SK-N-SH (cell line): Measurements from ENCODE around the gene MVB12B. TPM values are rescaled to one million over a fixed set of nuclear protein-coding genes. Genes with fewer than 3 reads are reported as not detected.

Experiments
- CTCF ChIA-PET: fragments of 300-600, 350-600 bp; formaldehyde crosslinking; extraction: SDS; loops from one replicate; lab custom pipeline; 2021; lab: Yijun Ruan, JAX
- POLR2A ChIA-PET: fragments of 350-600 bp; sonication (Branson Sonifier 250); formaldehyde crosslinking; extraction: SDS; loops from one replicate; lab custom pipeline; 2020; ENCODE audit warnings: antibody characterized with exemption, inconsistent platforms; lab: Yijun Ruan, JAX
- DNase-seq: peaks from one replicate; pipeline ENCODE4 v3.0.0; 2012
- H2AFZ ChIP-seq: fragments of 200-600 bp; sonication (generic); 2 replicates; pipeline ENCODE4 v1.8.1; 2016; ENCODE audit warnings: antibody characterized with exemption, mild to moderate bottlenecking, low read depth
- H3F3A ChIP-seq: fragments of 200-600 bp; sonication (generic); replicated peaks from 2 replicates; pipeline ENCODE3; 2016; ENCODE audit warnings: antibody characterized with exemption, mild to moderate bottlenecking; ENCODE audit not compliant: insufficient read depth
- H3K27ac ChIP-seq, 2 experiments: fragments of 200-500 bp in 1 of 2; fragments of 200-600 bp in 1 of 2; sonication (Bioruptor generic) in 1 of 2; sonication (generic), shearing (Covaris generic) in 1 of 2; 2 replicates each; pipeline versions ENCODE4 v1.5.1 to v1.6.1; 2014 to 2016; ENCODE audit warnings: low read depth in 2 of 2, inconsistent platforms in 1 of 2, low read length in 1 of 2, mild to moderate bottlenecking in 1 of 2, mixed read lengths in 1 of 2
- H3K27me3 ChIP-seq: fragments of 200-600 bp; sonication (generic), shearing (Covaris generic); 2 replicates; pipeline ENCODE4 v1.6.1; 2016; ENCODE audit warnings: mixed run types; ENCODE audit not compliant: insufficient read depth
- H3K36me3 ChIP-seq, 2 experiments: fragments of 200-500 bp in 1 of 2; fragments of 200-600 bp in 1 of 2; sonication (Bioruptor generic) in 1 of 2; sonication (generic) in 1 of 2; replicated peaks in 1 of 2; 2 replicates each; pipeline versions ENCODE3 to v1.5.1; 2014 to 2016; ENCODE audit warnings: low read length in 1 of 2, mild to moderate bottlenecking in 1 of 2; ENCODE audit not compliant: insufficient read depth in 2 of 2, control insufficient read depth in 1 of 2
- H3K4me1 ChIP-seq, 2 experiments: fragments of 200-500 bp in 1 of 2; fragments of 200-600 bp in 1 of 2; sonication (Bioruptor generic) in 1 of 2; sonication (generic), shearing (Covaris generic) in 1 of 2; 2 replicates each; pipeline versions ENCODE4 v1.5.1 to v1.6.1; 2014 to 2016; ENCODE audit warnings: low read depth in 1 of 2, low read length in 1 of 2, mixed run types in 1 of 2; ENCODE audit not compliant: insufficient read depth in 2 of 2, control insufficient read depth in 1 of 2
- H3K4me2 ChIP-seq: fragments of 200-600 bp; sonication (generic), shearing (Covaris generic); 2 replicates; pipeline ENCODE4 v1.6.1; 2017; ENCODE audit warnings: mixed run types
- H3K4me3 ChIP-seq, 2 experiments: fragments of 200-500 bp in 1 of 2; fragments of 200-600 bp in 1 of 2; sonication (Bioruptor generic) in 1 of 2; sonication (generic), shearing (Covaris generic) in 1 of 2; 2 replicates each; pipeline versions ENCODE4 v1.5.1 to v1.8.1; 2014 to 2016; ENCODE audit warnings: low read depth in 2 of 2, inconsistent platforms in 1 of 2, low read length in 1 of 2, mild to moderate bottlenecking in 1 of 2, mixed read lengths in 1 of 2, moderate library complexity in 1 of 2
- H3K79me2 ChIP-seq: fragments of 200-600 bp; sonication (generic); 2 replicates; pipeline ENCODE4 v1.8.1; 2017; ENCODE audit warnings: mild to moderate bottlenecking; ENCODE audit not compliant: insufficient read depth
- H3K9ac ChIP-seq: fragments of 200-600 bp; sonication (generic); 2 replicates; pipeline ENCODE4 v1.6.1; 2017; ENCODE audit warnings: mixed run types
- H3K9me2 ChIP-seq: fragments of 200-600 bp; sonication (generic); 2 replicates; pipeline ENCODE4 v1.6.1; 2017; ENCODE audit warnings: mixed run types
- H3K9me3 ChIP-seq: fragments of 200-600 bp; sonication (generic); 2 replicates; pipeline ENCODE4 v1.6.1; 2017; ENCODE audit warnings: mixed run types, mild to moderate bottlenecking, moderate library complexity
- H4K20me1 ChIP-seq: fragments of 200-600 bp; sonication (generic); 2 replicates; pipeline ENCODE4 v1.6.1; 2017; ENCODE audit warnings: mild to moderate bottlenecking, mixed run types; ENCODE audit not compliant: insufficient read depth
- CTCF ChIP-seq: fragments of 200-600 bp; sonication (generic); IDR thresholded peaks from 2 replicates; pipeline ENCODE4 v1.6.1; 2017; ENCODE audit warnings: antibody characterized with exemption, mild to moderate bottlenecking, moderate library complexity
- ELF1 ChIP-seq: IDR thresholded peaks from 2 replicates; pipeline ENCODE4 v1.4.0; 2012
- FOXJ3 ChIP-seq: sonication (generic); formaldehyde crosslinking; IDR thresholded peaks from 2 replicates; pipeline ENCODE4 v1.5.1; 2020; ENCODE audit warnings: mild to moderate bottlenecking, missing genetic modification reagents
- NRF1 ChIP-seq: IDR thresholded peaks from 2 replicates; pipeline ENCODE4 v1.6.1; 2012; ENCODE audit warnings: low read depth, mild to moderate bottlenecking, low read length
- POLR2AphosphoS5 ChIP-seq: IDR thresholded peaks from 2 replicates; pipeline ENCODE4 v1.6.1; 2012; ENCODE audit warnings: low read depth, low read length
- RAD21 ChIP-seq: IDR thresholded peaks from 2 replicates; pipeline ENCODE4 v1.6.1; 2012; ENCODE audit warnings: mild to moderate bottlenecking, low read length
- REST ChIP-seq: IDR thresholded peaks from 2 replicates; pipeline ENCODE4 v1.6.1; 2012; ENCODE audit warnings: mild to moderate bottlenecking, low read depth, low read length, moderate library complexity
- RXRA ChIP-seq: IDR thresholded peaks from 2 replicates; pipeline ENCODE4 v1.4.0; 2012; ENCODE audit warnings: low read depth, mild to moderate bottlenecking, borderline replicate concordance
- USF1 ChIP-seq: IDR thresholded peaks from 2 replicates; pipeline ENCODE4 v1.4.0; 2012; ENCODE audit warnings: low read depth, borderline replicate concordance
- USF2 ChIP-seq: fragments of 150-350 bp; IDR thresholded peaks from 2 replicates; pipeline ENCODE4 v1.6.1; 2017; ENCODE audit warnings: antibody characterized with exemption, low read length, low read depth, borderline replicate concordance
- WGBS: methylation state at CpG from one replicate; pipeline ENCODE4 v1.1.6; 2017; ENCODE audit warnings: low lambda C conversion rate; 5-methylcytosine and 5-hydroxymethylcytosine counted together
- polyA plus RNA-seq, 3 experiments: library from polyadenylated mRNA; depleted of rRNA; stranded (reverse); fragments of >200 nt; gene quantifications; 2 replicates each; pipeline ENCODE4 v1.2.3, GENCODE V29; 2012

MVB12B gene
- polyA plus RNA-seq, 1 of the 3 experiments (the other 2 are of a cell fraction) = 5.1 TPM

GRCh38 chr9:126418608-126419007 is 92.0 kb downstream of the MVB12B start:
- H3K9me3 ChIP-seq = no peaks in the 10 kb centered on the region
- no peak for TF ChIP-seq USF2
- TF ChIP-seq FOXJ3 (CRISPR knock-in tag) = no peak
- TF ChIP-seq REST = no peak
- TF ChIP-seq RAD21 = no peak
- no peak for TF ChIP-seq POLR2AphosphoS5
- TF ChIP-seq USF1 = no peak
- TF ChIP-seq CTCF = no peak
- no peak for TF ChIP-seq NRF1
- H4K20me1 ChIP-seq = no peaks in the 10 kb centered on the region
- H3K27ac ChIP-seq = no peak overlapping the region
- CTCF ChIA-PET = interaction anchor here (1.1 to 3.2 kb wide), 2 partner anchors 20 to 81 kb away, joined by 4 to 18 read pairs; no protein-coding TSS in a partner anchor
- H3K36me3 ChIP-seq = peaks cover 0 to 5% of the 10 kb centered on the region in 2 experiments
- no peak overlapping the region for H3K4me3 ChIP-seq
- no peak for DNase-seq
- no peak overlapping the region for H3K4me2 ChIP-seq
- no peak overlapping the region for H2AFZ ChIP-seq
- POLR2A ChIA-PET = no interaction called here
- no peaks in the 10 kb centered on the region for H3K27me3 ChIP-seq
- no peaks in the 10 kb centered on the region for H3F3A ChIP-seq
- H3K79me2 ChIP-seq = no peaks in the 10 kb centered on the region
- H3K4me1 ChIP-seq = peaks cover 0 to 17% of the 10 kb centered on the region in 2 experiments; a peak in 2 of 4 replicates
- no peaks in the 10 kb centered on the region for H3K9me2 ChIP-seq
- H3K9ac ChIP-seq = no peak overlapping the region
- 90% methylated on average over 6 of the region's 6 CpGs for WGBS

- peaks cover 0 to 26% of the 10 kb centered on the region in 2 experiments; a peak in 2 of 4 replicates for H3K4me1 ChIP-seq
- no peak overlapping the region for H3K27ac ChIP-seq
- H3K9ac ChIP-seq = no peak overlapping the region
- no peaks in the 10 kb centered on the region for H3K27me3 ChIP-seq
- no peaks in the 10 kb centered on the region for H3K79me2 ChIP-seq
- WGBS = 86% methylated on average over 6 of the region's 6 CpGs
- ChIA-PET CTCF (interaction anchor here (1.2 to 3.2 kb wide), 3 partner anchors 21 to 80 kb away, joined by 3 to 18 read pairs (median 6); no protein-coding TSS in a partner anchor), POLR2A (no interaction called here)
- DNase-seq = no peak
- no peaks in the 10 kb centered on the region for H3K9me3 ChIP-seq
- H3K4me2 ChIP-seq = no peak overlapping the region
- peaks cover 0 to 8% of the 10 kb centered on the region in 2 experiments for H3K36me3 ChIP-seq
- no peaks in the 10 kb centered on the region for H3F3A ChIP-seq
- no peak overlapping the region for H2AFZ ChIP-seq
- no peak overlapping the region for H3K4me3 ChIP-seq
- H3K9me2 ChIP-seq = no peaks in the 10 kb centered on the region
- no peak for TF ChIP-seq RXRA
- no peak for TF ChIP-seq ELF1
- H4K20me1 ChIP-seq = no peaks in the 10 kb centered on the region
Measured at GRCh38 chr9:126419475-126419874, 92.8 kb downstream of the MVB12B start.
